ENCODE measurements around the gene MED26. TPM values are rescaled to one million over a fixed set of nuclear protein-coding genes. Genes with fewer than 3 reads are reported as not detected.
A peak's percentile ranks its signal among the peaks of the same experiment; 100 is the strongest.

The MED26 gene
- total RNA-seq, 2 donors from 2014 or later, result 24.1 TPM

DNA sequence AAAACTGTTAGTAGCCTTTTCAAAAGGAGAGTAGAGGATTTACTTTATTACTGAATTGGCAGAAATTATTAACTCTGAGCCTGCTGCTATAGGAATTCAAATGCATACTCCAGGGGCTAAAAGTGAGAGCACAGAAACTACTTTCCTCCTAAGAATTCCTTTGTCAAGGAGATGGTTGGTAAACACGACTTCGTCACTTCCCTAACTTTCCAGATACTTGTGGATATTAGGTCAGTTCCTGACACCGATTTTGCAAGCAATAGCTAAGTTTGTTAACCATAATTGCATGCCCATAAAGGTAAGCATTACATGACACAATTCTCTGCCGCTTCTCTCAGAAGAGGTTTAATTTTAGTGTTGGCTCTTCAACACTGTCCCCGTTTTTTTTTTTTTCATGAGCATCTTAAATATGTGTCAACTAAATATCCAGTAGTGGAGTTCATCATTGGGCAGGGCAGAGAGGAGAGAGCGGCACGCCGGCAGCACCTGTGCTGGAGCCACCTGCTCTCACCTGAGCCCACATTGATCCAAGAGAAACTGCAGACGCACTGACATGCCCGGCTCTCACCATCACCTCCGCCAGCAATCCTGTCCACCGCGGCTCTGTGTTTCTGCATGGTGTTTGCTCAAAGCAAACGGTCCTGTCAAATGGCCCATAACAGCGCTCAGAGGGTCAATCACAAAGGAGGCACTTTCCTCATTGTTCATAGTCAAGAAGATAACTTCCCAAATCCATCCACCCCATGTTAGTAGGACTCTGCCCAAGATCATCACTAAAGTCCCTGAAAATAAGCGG, 2.6 kb downstream of the MED26 start:
- ATAC-seq, result no peak
- H3K27ac Mint-ChIP-seq, result peak overlapping the region; percentile 18 to 61
- DNase-seq (ENCODE audit: low spot score in 2 of 2), result no peak
- no peaks in the 10 kb centered on the region for H3K9me3 Mint-ChIP-seq
- peaks cover 18 to 20% of the 10 kb centered on the region in 2 donors for H3K36me3 Mint-ChIP-seq

DNA sequence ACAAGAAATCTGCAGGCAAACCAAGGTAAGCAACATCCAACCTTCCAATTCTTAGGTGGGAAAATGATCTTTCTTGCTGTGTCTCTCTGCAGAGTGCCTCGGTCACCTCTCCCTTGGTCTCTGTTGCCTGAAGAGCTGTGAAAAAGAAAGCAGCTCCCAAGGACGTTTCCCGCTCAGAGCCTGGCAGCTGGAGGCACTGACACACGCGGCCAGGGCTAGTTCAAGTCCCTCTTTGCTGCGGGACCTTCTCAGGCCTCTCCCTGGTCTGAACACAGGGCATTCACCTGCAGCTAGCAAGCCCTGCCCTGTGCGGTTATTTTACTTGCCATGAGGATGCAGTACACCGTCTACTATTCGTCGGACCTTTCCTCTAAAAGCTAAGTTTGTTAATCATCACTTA, 3.8 kb downstream of the MED26 start:
- Mint-ChIP-seq H3K36me3 (peaks cover 18 to 20% of the 10 kb centered on the region in 2 donors), H3K27ac (no peak overlapping the region), H3K9me3 (no peaks in the 10 kb centered on the region)
- DNase-seq (ENCODE audit: low spot score in 2 of 2), result no peak
- no peak for ATAC-seq

DNA sequence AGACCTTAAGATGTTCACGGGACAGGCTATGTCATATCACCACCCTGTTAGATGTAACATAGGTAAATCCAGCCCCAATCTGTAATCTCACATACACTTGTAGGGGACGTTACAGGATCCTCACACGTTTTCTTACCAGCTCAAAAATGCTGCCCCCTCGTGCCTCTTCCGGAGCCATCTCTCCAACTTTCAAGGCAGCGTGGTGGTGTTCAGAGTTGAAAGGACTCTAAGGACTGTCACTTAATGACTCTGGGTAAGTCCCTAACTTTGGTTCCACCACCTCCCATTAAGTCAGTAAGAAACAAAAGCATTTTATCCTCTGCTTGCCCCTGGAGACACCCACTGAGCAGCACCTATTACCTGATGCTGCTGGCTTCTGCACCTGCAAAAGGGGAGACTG, 4.4 kb downstream of the MED26 start:
- no peak overlapping the region for H3K27ac Mint-ChIP-seq
- ATAC-seq (no peak), DNase-seq (ENCODE audit: low spot score in 2 of 2) (no peak)
- no peaks in the 10 kb centered on the region for H3K9me3 Mint-ChIP-seq
- peaks cover 18 to 20% of the 10 kb centered on the region in 2 donors for H3K36me3 Mint-ChIP-seq

DNA sequence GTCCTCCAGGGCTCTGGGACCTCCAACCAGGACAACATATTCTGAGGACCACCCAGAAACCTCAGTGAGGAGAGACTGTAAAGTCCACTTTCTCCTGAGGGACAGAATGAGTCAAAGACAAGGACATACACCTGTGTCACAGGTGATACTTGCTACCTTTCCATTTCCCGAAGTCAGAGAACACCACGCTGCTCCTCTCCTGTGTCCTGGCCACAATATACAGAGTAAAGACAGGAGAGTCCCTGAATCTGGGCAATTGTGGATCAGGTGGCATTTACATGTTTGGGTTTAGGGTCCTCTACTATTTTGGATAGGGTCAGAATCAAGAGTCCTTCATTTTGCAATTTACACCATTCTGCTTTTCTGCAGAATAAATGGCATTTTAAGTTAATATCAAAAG, 4.9 kb downstream of the MED26 start:
- Mint-ChIP-seq H3K36me3 (peaks cover 18 to 20% of the 10 kb centered on the region in 2 donors), H3K27ac (no peak overlapping the region), H3K9me3 (no peaks in the 10 kb centered on the region)
- ATAC-seq (no peak), DNase-seq (ENCODE audit: low spot score in 2 of 2) (no peak)

DNA sequence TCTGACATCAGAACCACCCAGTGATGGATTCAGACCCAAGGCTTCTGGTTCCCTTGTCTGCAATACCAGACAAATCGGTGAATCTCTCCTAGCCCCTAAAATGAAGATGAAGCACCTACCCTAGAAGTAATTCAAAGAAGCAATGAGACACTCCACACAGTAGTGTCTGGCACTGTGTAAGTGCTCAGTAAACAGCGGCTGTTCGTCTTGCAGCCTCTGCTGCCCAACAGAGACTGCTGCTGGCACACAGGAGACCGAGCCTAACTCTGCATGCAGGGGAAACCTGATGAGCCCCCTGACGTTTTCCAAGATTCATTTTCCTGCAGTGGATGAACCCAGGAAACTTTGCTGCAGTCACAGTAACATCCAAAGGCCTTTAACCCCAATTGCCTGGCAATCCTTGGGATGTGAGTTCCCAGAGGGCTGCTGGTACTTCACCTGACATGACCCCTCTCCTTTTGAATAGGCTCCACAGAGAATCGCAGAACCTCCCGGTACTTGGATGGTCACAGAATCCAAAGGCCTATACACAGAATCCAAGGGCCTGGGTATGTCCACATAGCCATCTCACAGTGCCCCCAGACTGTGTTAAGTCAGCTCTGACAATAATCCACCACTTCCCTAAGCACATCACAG, 6.7 kb downstream of the MED26 start:
- no peak for ATAC-seq
- Mint-ChIP-seq H3K36me3 (peaks cover 8 to 9% of the 10 kb centered on the region in 2 donors), H3K27ac (peak overlapping the region in 1 of 2 donors; percentile 46)

DNA sequence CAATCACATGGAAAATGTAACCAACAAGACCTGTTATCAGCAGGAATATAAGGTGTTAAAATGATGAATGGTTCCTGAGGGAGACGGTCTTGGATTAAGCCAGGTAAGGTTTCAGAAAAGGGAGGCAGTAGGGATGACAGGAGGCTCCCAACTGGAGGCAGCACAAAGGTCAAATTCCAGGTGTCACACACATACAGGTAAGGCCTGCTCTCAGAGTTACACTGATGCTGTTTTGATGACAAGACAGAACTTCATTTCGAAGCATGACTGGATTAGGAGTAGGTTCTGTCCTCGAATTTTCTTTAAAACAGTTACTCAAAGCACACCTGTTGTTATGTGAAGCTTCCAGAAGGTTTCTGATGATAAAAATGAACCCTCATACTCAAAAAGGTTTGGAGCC, 7.4 kb downstream of the MED26 start:
- Mint-ChIP-seq H3K36me3 (peaks cover 4 to 6% of the 10 kb centered on the region in 2 donors), H3K27ac (no peak overlapping the region), H3K9me3 (no peaks in the 10 kb centered on the region)
- ATAC-seq, result no peak
- no peak for DNase-seq (ENCODE audit: low spot score in 2 of 2)

More for the DNA sequence above, 6.7 kb downstream of the MED26 start:
- no peak for DNase-seq (ENCODE audit: low spot score in 2 of 2)
- no peaks in the 10 kb centered on the region for H3K9me3 Mint-ChIP-seq

DNA sequence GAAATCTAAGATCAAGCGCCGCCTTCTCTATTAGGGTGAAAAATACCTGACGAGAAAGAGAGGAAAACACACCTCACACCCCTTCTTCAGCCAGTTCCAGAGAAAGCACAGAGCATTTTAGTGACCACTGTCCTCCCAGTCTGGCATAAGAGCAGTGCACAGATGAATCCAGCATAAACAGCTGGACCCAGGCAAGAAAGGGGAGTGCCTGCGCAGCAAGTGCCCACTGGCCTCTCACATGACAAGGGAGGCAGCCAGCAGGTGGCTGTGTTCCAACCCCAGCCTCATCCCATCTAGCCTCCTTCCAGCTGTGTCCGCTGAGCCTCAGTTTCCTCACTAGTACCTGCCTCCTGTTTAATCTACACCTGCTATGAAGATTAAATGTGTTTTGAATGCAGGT, 8.0 kb downstream of the MED26 start:
- Mint-ChIP-seq H3K36me3 (peaks cover 0 to under 1% of the 10 kb centered on the region in 2 donors), H3K27ac (peak overlapping the region in 1 of 2 donors; percentile 79), H3K9me3 (no peaks in the 10 kb centered on the region)
- no peak for DNase-seq (ENCODE audit: low spot score in 2 of 2)
- ATAC-seq, result no peak

DNA sequence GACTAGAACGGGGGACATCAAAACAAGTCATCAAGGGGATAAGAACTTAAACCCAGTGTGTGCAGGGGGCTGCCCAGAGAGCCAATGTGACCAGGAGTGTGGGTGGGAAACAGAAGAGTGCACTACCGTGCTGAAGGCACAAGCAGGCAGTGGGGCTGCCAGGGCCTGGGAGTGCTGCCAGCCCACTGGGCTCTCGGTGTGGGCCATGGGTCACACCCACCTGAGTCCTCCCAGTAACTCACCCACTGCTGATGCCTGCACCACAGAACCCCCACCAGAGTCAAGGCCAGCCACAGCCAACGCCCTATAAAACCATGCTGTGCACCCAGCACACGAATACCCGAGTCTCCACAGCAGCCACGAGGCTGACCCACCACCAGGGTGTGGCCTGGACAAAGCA, 8.5 kb downstream of the MED26 start:
- DNase-seq (ENCODE audit: low spot score in 2 of 2) (no peak), ATAC-seq (peak in 1 of 2 donors; percentile 16)
- no peaks in the 10 kb centered on the region for H3K36me3 Mint-ChIP-seq
- H3K9me3 Mint-ChIP-seq, result no peaks in the 10 kb centered on the region
- peak overlapping the region in 1 of 2 donors; percentile 79 for H3K27ac Mint-ChIP-seq

DNA sequence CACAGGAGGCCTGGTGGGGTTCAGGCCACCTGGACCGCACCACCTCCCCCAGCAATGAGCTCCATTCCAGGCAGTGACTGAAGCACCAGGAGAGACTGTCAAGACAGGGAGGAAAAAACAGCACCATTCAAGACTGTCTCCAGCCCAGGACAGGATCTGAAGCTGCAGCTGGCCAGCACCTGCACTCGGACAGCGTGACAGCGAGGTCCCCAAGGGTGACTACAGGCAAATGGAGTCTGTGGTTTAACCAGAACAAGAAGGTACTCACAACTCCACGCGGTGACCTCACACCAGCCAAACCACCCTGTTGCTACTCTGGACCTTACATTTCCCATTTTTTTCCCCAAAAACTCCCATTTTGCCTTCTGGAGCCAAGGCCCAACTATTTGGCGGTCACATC, 9.8 kb downstream of the MED26 start:
- Mint-ChIP-seq H3K27ac (peak overlapping the region in 1 of 2 donors; percentile 57), H3K9me3 (no peaks in the 10 kb centered on the region), H3K36me3 (no peaks in the 10 kb centered on the region)
- DNase-seq (ENCODE audit: low spot score in 2 of 2) (no peak), ATAC-seq (no peak)

DNA sequence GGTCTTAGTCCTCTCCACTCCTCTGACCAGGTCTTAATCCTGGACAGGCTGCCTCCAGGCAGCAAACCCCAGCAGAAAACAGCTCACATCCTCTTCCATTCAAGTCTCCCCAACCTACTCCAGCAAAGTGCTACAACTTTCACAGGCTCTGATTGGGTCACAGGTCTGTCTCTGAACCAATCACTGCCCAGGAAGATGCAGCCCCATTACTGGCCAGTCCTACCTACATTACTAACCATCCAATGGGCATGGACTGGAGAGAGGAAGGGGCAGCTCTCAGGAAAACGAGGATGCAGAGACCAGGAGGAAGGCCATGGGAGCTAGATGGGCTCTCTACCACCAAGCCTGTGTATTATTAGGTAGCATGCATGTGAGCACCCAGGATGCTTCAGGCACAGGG, 12.2 kb downstream of the MED26 start:
- Mint-ChIP-seq H3K36me3 (no peaks in the 10 kb centered on the region), H3K27ac (no peak overlapping the region), H3K9me3 (no peaks in the 10 kb centered on the region)
- ATAC-seq, result peak; percentile 29 to 43
- no peak for DNase-seq (ENCODE audit: low spot score in 2 of 2)

DNA sequence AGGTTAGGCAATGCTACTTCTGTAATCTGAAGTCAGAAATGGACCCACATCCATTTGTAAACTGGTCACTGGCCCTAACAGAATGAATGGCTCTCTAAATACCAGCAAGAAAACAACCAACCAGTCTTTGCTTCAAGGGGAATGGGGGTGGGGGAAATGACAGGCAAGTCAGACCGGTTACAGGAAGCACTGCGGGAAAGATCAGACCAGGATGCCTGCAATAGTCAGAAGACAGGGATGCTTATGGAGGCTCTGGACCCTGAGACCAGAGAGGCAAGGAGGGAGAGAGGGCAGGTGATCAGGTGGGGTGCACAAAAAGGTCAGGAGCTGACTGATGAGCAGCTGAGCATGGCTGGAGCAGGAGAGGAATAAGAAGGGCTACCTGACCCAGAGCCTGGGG, 13.1 kb downstream of the MED26 start:
- no peaks in the 10 kb centered on the region for H3K36me3 Mint-ChIP-seq
- ATAC-seq (no peak), DNase-seq (ENCODE audit: low spot score in 2 of 2) (no peak)
- H3K27ac Mint-ChIP-seq, result peak overlapping the region; percentile 5 to 10
- H3K9me3 Mint-ChIP-seq, result no peaks in the 10 kb centered on the region

DNA sequence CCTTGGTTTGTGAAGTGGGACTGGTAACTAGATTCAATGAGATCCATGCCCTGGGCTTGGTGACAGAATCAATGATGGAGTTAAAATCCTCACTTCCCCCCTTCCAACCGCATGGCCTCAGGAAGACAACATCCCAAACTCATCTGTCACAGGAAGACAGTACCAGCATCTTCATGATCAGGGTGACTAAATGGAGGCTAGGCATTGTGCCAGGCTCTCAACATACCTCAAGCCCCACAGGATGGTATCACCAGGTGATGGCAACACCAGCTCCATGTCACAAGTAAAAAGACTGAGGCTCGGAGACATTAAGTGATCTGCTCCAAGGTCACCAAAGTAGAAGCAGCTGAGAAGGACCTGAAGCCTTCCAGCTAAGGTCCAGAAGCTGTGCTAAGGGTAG, 14.2 kb downstream of the MED26 start:
- Mint-ChIP-seq H3K27ac (peak overlapping the region; percentile 20 to 22), H3K36me3 (no peaks in the 10 kb centered on the region), H3K9me3 (no peaks in the 10 kb centered on the region)
- ATAC-seq, result no peak
- DNase-seq (ENCODE audit: low spot score in 2 of 2), result no peak

DNA sequence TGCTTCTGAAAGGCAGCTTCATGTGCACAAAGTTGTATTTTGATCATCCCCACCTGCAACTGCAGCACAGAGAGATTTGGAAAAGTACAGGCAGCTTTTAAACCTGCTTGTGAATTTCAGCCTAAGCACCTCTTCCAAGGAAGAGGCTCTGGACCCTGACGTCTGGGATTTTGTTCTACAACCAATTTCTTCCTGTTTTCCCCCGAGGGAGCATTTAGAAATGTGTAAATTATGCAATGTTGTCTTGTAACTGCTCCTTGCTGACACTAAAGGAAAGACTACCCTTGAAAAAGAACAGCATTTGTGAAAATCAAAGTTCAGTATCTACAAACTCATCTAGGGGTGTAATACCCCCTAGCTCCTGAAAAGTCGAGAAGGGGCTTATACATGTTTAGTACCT, 15.4 kb downstream of the MED26 start:
- DNase-seq (ENCODE audit: low spot score in 2 of 2) (no peak), ATAC-seq (no peak)
- Mint-ChIP-seq H3K27ac (no peak overlapping the region), H3K36me3 (no peaks in the 10 kb centered on the region), H3K9me3 (no peaks in the 10 kb centered on the region)

DNA sequence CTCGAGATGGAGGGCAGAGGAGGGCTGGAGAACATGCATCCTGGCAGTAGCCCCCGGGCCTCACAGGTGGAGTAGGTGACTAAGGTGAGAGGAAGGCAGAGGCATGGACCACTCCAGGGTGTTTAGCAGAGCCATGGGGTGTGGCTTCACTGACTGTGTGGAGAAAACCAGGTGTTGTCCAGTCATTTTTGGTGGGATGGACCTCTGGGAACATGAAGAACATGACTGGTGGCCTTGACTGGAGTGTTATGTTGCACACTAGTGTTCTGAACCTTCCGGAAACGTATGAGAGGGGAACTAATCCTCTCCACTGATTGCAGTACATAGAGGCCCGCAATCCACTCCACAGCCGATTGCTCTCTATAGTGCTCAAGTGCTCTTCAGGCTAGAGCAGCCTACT, 16.9 kb downstream of the MED26 start:
- DNase-seq (ENCODE audit: low spot score in 2 of 2) (no peak), ATAC-seq (no peak)
- Mint-ChIP-seq H3K36me3 (no peaks in the 10 kb centered on the region), H3K27ac (no peak overlapping the region), H3K9me3 (no peaks in the 10 kb centered on the region)

DNA sequence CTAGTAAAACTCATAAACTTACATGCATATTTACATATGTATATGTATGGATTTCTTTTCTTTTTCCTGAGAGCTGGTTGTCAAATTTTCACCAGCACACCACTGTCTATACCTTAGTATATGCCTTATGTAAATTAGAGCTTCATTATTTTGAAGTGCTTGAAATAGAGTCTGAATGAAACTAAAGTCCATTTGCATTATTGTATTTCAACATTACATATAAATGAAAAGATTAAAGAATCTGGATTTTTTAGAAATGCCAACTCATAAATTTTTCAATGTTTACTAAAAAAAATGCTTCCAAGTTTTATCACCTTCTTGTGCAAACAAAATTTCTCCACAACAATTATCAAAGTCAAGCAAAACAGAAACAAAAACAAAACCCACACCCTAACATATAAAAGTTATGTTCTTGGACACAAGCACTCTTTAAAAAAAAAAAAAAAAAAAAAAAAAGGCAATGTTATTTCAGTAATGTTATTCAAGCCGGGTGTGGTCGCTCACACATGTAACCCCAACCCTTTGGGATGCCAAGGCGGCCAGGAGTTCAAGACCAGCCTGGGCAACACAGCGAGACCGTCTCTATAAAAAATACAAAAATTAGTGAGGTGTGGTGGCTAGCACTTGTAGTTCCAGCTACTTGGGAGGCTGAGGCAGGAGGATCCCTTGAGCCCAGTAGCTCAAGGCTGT, 18.3 kb downstream of the MED26 start:
- no peaks in the 10 kb centered on the region for H3K36me3 Mint-ChIP-seq
- no peak overlapping the region for H3K27ac Mint-ChIP-seq
- ATAC-seq (no peak), DNase-seq (ENCODE audit: low spot score in 2 of 2) (no peak)
- H3K9me3 Mint-ChIP-seq, result no peaks in the 10 kb centered on the region

DNA sequence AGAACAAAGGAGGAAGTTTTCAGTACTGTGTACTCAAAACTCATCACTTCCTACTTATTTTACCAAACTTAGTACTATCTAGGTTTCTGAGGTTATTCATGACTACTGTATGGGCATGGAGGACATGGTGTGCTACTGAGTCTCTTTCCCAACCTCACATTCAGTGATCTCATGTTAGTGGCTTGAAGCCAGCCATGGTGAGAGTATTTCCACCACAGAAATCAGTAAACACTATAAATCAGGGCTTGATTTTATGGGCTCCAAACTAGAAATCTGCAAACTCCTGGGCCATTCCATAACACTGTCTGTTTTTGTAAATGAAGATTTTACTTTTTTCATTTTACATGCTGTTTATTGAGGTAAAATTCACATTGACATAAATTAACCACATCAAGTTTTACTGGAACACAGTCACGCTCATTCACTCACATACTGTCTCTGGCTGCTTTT, 19.7 kb downstream of the MED26 start:
- Mint-ChIP-seq H3K36me3 (no peaks in the 10 kb centered on the region), H3K27ac (peak overlapping the region in 1 of 2 donors; percentile 74), H3K9me3 (no peaks in the 10 kb centered on the region)
- peak; percentile 78 to 86 for ATAC-seq
- DNase-seq (ENCODE audit: low spot score in 2 of 2), result no peak

DNA sequence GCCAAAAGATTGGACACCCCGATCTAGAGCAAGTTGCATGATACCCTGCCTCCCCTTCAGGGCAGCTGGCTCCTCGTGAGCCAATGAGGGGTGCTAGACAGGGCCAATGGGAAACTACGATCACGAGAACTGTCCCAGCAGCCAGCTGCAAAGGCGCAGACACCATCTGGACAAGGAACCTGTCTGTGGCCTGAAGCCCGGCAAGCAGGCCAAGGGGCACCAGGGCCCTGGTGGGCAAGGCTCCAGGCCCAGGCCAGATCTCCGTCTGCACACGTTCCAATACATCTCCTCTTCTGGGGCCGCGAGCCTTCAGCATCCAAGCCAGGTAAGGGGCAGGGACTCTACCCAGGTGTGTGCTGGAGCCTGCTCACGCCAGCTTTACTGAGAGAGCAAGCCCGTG, 20.2 kb downstream of the MED26 start:
- DNase-seq (ENCODE audit: low spot score in 2 of 2) (no peak), ATAC-seq (no peak)
- H3K27ac Mint-ChIP-seq, result peak overlapping the region in 1 of 2 donors; percentile 74
- H3K36me3 Mint-ChIP-seq, result no peaks in the 10 kb centered on the region
- no peaks in the 10 kb centered on the region for H3K9me3 Mint-ChIP-seq
